ENCODE data around the gene CLDN7.

Gene CLDN7

GRCh38 chr17:7237761-7238419 is 24.4 kb downstream of the CLDN7 start:
- DNase-seq (ENCODE audit: low read depth) = peak; percentile 76

- no peak for DNase-seq (ENCODE audit: low read depth)
Observed at GRCh38 chr17:7237266-7237760, 25.0 kb downstream of the CLDN7 start.

- no peak for DNase-seq (ENCODE audit: low read depth)
Observed at GRCh38 chr17:7236808-7237207, 25.5 kb downstream of the CLDN7 start.

- peak; percentile 57 for DNase-seq (ENCODE audit: low read depth)
Observed at GRCh38 chr17:7235693-7236665, 26.3 kb downstream of the CLDN7 start.

GRCh38 chr17:7234083-7234951 is 28.0 kb downstream of the CLDN7 start, which contains the start of gene DVL2:
TSS of gene DVL2 (minus strand) at chr17:7234517. CDS start at chr17:7234262, 255 bp downstream.
- peak; percentile 97 for DNase-seq (ENCODE audit: low read depth)

GRCh38 chr17:7233701-7234082 is 28.6 kb downstream of the CLDN7 start:
- no peak for DNase-seq (ENCODE audit: low read depth)

GRCh38 chr17:7232114-7232513 is 30.2 kb downstream of the CLDN7 start:
- no peak for DNase-seq (ENCODE audit: low read depth)

GRCh38 chr17:7229504-7229903 is 32.8 kb downstream of the CLDN7 start:
- DNase-seq (ENCODE audit: low read depth) = no peak

- no peak for DNase-seq (ENCODE audit: low read depth)
Observed at GRCh38 chr17:7228920-7229319, 33.4 kb downstream of the CLDN7 start.

- DNase-seq (ENCODE audit: low read depth) = no peak
Observed at GRCh38 chr17:7226721-7227710, 35.3 kb downstream of the CLDN7 start.

GRCh38 chr17:7225711-7226331 is 36.5 kb downstream of the CLDN7 start:
- DNase-seq (ENCODE audit: low read depth) = no peak

GRCh38 chr17:7224661-7225111 is 37.6 kb downstream of the CLDN7 start:
- no peak for DNase-seq (ENCODE audit: low read depth)

GRCh38 chr17:7224110-7224509 is 38.2 kb downstream of the CLDN7 start:
- DNase-seq (ENCODE audit: low read depth) = no peak

GRCh38 chr17:7223375-7223774 is 38.9 kb downstream of the CLDN7 start:
- peak; percentile 31 for DNase-seq (ENCODE audit: low read depth)

GRCh38 chr17:7222972-7223292 is 39.3 kb downstream of the CLDN7 start:
- DNase-seq (ENCODE audit: low read depth) = no peak

- DNase-seq (ENCODE audit: low read depth) = no peak
Observed at GRCh38 chr17:7222093-7222971, 39.9 kb downstream of the CLDN7 start.

- no peak for DNase-seq (ENCODE audit: low read depth)
Observed at GRCh38 chr17:7221278-7222092, 40.8 kb downstream of the CLDN7 start.

GRCh38 chr17:7220593-7221277 is 41.5 kb downstream of the CLDN7 start:
- DNase-seq (ENCODE audit: low read depth) = peak; percentile 74
